Sigmoid colon (tissue), 4 donors: ENCODE data around the gene POLN.

Experiments used
- EP300 ChIP-seq, 4 donors: sonication (generic); formaldehyde crosslinking; IDR thresholded peaks; one replicate each; pipeline ENCODE4 v1.6.1; 2017; ENCODE audit warnings: antibody characterized with exemption in 4 of 4
- POLR2AphosphoS5 ChIP-seq, 4 donors: sonication (generic); formaldehyde crosslinking; IDR thresholded peaks; one replicate each; pipeline ENCODE4 v1.6.1; 2017; ENCODE audit warnings: antibody characterized with exemption in 4 of 4
- TF ChIP-seq, protein P1 (sequence below), 4 experiments: fragments of 450-650 bp in 3 of 4; fragments of 200-600 bp in 1 of 4; IDR thresholded peaks; one replicate each; pipeline ENCODE4 v1.5.1; 2016 to 2019; ENCODE audit warnings: antibody characterized with exemption in 4 of 4, mild to moderate bottlenecking in 3 of 4, moderate library complexity in 2 of 4

GRCh38 chr4:2060611-2061185 lies 181.2 kb downstream of the POLN start:
- TF ChIP-seq, protein P1, sequence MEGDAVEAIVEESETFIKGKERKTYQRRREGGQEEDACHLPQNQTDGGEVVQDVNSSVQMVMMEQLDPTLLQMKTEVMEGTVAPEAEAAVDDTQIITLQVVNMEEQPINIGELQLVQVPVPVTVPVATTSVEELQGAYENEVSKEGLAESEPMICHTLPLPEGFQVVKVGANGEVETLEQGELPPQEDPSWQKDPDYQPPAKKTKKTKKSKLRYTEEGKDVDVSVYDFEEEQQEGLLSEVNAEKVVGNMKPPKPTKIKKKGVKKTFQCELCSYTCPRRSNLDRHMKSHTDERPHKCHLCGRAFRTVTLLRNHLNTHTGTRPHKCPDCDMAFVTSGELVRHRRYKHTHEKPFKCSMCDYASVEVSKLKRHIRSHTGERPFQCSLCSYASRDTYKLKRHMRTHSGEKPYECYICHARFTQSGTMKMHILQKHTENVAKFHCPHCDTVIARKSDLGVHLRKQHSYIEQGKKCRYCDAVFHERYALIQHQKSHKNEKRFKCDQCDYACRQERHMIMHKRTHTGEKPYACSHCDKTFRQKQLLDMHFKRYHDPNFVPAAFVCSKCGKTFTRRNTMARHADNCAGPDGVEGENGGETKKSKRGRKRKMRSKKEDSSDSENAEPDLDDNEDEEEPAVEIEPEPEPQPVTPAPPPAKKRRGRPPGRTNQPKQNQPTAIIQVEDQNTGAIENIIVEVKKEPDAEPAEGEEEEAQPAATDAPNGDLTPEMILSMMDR (IDR thresholded peaks at IDR 0.05): no peak
- no peak for TF ChIP-seq EP300 (IDR thresholded peaks at IDR 0.05)
- TF ChIP-seq POLR2AphosphoS5 (IDR thresholded peaks at IDR 0.05): no peak
